Stimulated activated CD8-positive, alpha-beta memory T cell treated with anti-CD3 and anti-CD28 coated beads, Interleukin-12 subunit alpha, Interleukin-12 subunit beta, amount 100 ng/mL, for 4 hours (primary cell): ENCODE results near the gene TMEM150B.

Experiments
- DNase-seq: peaks from one replicate; pipeline ENCODE4 v3.0.0-alpha.2; 2020; ENCODE audit warnings: low read depth

The TMEM150B gene

DNA sequence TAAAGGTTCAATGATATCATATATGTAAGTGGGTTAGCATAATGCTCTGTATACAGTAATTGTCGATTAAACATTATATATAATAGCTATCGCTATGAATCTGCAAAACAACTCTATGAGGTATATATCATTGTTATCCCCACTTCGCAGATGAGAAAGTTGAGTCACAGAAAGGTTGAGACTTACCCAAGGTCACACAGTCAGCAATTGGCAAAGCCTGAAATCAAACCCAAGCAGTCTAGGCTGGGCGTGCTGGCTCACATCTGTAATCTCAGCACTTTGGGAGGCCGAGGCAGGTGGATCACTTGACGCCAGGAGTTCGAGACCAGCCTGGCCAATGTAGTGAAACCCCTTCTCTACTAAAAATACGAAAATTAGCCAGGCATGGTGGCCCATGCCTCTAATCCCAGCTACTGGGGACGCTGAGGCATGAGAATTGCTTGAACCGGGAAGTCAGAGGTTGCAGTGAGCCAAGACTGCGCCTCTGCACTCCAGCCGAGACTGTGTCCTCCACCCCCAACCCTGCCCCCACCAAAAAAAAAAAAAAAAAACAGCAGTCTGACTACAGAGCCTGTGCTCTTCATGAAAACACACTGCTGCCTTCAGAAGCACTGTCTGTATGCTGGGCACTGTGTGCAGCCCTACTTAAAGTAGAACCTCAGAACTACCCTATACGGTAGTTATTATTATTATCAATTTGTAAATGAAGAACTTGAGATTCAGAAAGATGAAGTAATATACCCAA, 46.6 kb downstream of the TMEM150B start:
- DNase-seq = no peak

DNA sequence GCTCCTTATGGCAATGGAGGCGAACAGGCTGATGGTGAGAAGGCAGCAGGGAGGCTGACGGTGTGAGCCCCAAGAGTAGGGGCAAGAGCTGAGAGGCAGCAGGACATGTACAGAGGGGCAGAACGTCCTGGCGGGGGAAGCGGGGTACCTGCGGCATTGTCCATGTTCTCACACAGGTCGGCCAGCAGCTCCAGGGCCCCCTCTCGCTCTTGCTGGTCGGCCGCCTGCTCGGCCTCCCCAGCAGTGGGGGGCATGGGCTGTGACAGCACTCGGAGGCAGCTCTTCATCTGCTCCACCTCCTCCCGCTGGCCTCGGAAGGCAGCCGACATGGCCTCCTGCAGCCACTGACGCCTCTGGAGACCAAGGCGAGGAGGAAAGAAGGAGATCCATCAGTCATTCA, 47.6 kb downstream of the TMEM150B start:
- no peak for DNase-seq

DNA sequence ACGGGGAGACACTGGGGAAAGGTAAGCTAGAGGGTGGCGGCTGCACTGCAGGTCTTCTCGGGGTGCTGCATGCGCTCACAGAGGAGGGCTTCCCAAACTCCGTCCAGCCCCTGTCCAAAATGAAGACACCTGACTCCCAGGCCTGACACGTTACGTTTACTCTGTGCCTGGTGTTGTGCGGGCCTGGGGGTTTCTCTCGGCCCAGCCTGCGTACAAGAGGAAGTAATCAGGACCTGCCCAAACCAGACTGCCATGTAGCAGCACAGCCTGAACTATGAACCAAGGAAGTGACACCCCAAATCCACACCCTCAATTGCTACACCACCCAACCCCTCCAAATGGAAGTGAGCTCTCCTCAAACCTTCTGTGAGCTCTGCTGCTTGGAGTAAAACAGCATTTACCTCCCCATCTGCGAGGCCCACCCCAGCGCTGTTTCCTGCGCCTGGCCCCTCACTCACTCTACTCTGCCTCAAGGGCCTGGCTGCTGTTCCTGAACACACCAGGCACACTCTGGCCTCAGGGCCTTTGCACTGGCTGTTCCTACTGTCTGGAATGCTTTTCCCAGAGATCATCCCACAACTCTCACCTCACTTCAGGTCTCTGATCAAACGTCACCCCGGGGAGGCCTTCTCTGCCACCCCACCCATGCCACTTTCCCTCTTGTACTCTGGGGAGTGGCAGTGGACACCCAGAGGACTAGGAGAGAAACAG, 48.3 kb downstream of the TMEM150B start:
- DNase-seq = no peak

DNA sequence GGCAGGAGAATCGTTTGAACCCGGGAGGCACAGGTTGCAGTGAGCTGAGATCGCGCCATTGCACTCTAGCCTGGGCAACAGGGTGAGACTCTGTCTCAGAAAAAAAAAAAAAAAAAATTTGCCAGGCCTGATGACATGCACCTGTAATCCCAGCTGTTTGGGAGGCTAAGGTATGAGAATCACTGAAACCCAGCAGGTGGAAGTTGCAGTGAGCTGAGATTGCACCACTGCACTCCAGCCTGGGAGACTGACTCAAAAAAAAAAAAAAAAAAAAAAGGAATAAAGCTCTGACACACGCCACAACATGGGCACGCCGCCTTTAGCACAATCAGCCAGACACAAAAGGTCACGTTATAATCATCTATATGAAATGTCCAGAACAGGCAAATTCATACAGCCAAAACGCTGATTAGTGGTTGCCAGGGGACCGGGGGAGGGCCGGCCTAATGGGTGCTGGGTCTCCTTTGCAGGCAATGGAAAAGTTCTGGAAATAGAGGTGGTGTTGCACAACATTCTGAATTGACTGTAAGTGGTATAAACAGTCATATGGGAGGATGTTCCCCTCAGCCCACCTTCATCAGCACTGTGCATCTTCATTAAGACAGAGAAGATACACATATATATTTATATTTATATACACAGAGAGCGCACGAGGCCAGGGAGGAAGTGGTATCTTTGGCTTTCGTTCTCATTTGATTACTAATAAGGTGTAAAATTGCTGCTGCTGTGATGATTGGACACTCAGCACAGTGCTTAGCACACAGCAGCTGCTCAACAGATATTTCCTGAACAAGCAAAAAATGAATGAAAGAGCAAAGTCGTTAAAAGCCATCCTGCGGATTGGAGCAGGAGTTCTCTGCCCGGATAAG, 49.1 kb downstream of the TMEM150B start:
- no peak for DNase-seq

- DNase-seq = no peak
Measured at GRCh38 chr19:55273978-55274707, 51.0 kb downstream of the TMEM150B start.

- DNase-seq = no peak
Measured at GRCh38 chr19:55272142-55272541, 53.0 kb downstream of the TMEM150B start.

DNA sequence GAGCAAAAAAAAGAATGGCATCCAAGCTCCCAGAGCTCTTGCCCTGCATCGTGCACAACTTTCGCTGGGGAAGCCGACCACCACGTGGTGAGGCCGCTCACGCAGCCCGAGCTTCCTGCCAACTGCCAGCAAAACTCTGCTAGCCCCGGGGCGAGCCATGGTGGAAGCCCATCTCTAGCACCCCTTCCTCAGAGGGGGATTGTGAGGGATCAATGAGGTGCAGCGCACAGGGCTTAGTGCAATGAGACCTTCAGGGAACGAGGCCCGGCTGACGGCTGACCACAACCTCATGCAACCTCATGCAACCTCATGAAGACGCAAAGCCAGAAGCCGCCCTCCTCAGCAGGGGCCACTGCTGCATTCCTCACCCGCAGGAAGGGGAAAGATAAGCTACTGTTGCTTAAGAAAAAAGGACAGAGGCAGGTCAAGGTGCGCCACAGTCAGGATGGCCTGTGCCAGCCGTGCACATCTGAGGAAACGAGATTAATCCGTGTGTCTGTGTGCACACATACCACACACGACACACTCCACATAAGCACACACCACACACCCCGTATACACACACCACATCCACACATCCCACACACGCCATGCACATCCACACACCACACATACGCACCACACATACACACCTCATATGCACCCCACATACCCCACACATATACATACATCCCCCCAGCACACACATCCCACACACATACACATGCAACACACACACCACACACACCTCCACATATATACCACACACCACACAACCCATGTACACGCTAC, 54.8 kb downstream of the TMEM150B start:
- DNase-seq = no peak

GRCh38 chr19:55269299-55269698, 55.8 kb downstream of the TMEM150B start:
- no peak for DNase-seq

GRCh38 chr19:55266840-55267239, 58.3 kb downstream of the TMEM150B start:
- no peak for DNase-seq

- DNase-seq = no peak
Measured at GRCh38 chr19:55266404-55266803, 58.7 kb downstream of the TMEM150B start.

- DNase-seq = no peak
Measured at GRCh38 chr19:55265723-55266386, 59.3 kb downstream of the TMEM150B start.

DNA sequence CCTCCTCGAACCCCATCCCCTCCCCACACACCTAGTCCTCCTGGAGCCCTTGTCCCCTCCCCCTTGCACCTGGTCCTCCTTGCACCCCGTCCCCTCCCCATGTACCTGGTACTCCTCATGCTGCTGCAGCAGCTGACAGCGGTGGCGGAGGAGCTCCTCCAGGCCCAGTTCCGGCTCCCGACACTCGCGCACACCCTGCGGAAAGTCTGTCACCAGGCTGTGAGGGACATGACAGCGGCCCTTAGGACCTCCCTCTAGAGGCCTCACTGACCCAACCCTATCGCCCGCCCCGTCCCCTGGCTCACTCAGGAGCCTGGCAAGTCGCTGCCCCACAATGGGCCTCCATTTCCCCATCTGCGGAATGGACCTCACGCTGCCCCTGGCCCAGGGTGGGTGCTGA, 60.0 kb downstream of the TMEM150B start:
- DNase-seq = no peak

GRCh38 chr19:55264531-55264930, 60.6 kb downstream of the TMEM150B start:
- DNase-seq = no peak
